Right lobe of liver (tissue), 4 donors: Measurements from ENCODE around the gene RPS2.

ENCODE experiments used
- POLR2A ChIP-seq: fragments of 450-650 bp; IDR thresholded peaks from one replicate; pipeline ENCODE4 v1.6.1; 2017; ENCODE audit warnings: antibody characterized with exemption, mild to moderate bottlenecking
- TF ChIP-seq, protein P1 (sequence below), 4 donors: fragments of 200-600 bp in 3 of 4; fragments of 450-650 bp in 1 of 4; IDR thresholded peaks; one replicate each; pipeline versions ENCODE4 v1.5.1 to v1.8.0; 2016 to 2022; ENCODE audit warnings: antibody characterized with exemption in 4 of 4, mild to moderate bottlenecking in 2 of 4
- donor health status: DM: no; HTN: no; CAD: no.
- donor health status: DM: no; HTN: no; CAD: no.
- donor health status: DM: no; HTN: yes; CAD: no.

GRCh38 chr16:1922357-1922756 is 42.3 kb downstream of the RPS2 start:
- TF ChIP-seq, protein P1, sequence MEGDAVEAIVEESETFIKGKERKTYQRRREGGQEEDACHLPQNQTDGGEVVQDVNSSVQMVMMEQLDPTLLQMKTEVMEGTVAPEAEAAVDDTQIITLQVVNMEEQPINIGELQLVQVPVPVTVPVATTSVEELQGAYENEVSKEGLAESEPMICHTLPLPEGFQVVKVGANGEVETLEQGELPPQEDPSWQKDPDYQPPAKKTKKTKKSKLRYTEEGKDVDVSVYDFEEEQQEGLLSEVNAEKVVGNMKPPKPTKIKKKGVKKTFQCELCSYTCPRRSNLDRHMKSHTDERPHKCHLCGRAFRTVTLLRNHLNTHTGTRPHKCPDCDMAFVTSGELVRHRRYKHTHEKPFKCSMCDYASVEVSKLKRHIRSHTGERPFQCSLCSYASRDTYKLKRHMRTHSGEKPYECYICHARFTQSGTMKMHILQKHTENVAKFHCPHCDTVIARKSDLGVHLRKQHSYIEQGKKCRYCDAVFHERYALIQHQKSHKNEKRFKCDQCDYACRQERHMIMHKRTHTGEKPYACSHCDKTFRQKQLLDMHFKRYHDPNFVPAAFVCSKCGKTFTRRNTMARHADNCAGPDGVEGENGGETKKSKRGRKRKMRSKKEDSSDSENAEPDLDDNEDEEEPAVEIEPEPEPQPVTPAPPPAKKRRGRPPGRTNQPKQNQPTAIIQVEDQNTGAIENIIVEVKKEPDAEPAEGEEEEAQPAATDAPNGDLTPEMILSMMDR (IDR thresholded peaks at IDR 0.05): no peak
- no peak for TF ChIP-seq POLR2A
